CD4-positive, CD25-positive, alpha-beta regulatory T cell (primary cell): ENCODE results near the gene ATP8A1. TPM values are rescaled to one million over a fixed set of nuclear protein-coding genes. Genes with fewer than 3 reads are reported as not detected.

Experiments used
- ATAC-seq, 2 donors: fragments of 150-1000 bp; cut with Tn5 transposase; one replicate each; pipeline ENCODE4 v1.10.0; 2021; ENCODE audit warnings: low read depth in 2 of 2, moderate number of reproducible peaks in 2 of 2, moderate library complexity in 1 of 2
- DNase-seq, 3 donors: peaks; one replicate each; pipeline versions ENCODE4 v3.0.0 to v3.0.0-alpha.2; 2012 to 2022; ENCODE audit warnings: mixed read lengths in 1 of 3
- H3K27ac ChIP-seq: one replicate; pipeline ENCODE4 v1.7.0; 2013; ENCODE audit warnings: mild to moderate bottlenecking, low read length; ENCODE audit not compliant: insufficient read depth, poor library complexity, severe bottlenecking
- H3K27me3 ChIP-seq: one replicate; pipeline ENCODE4 v1.7.0; 2013; ENCODE audit warnings: low read length; ENCODE audit not compliant: control insufficient read depth, insufficient read depth
- H3K36me3 ChIP-seq: one replicate; pipeline ENCODE4 v1.7.0; 2013; ENCODE audit warnings: mild to moderate bottlenecking, low read length, moderate library complexity; ENCODE audit not compliant: control insufficient read depth, insufficient read depth
- H3K4me1 ChIP-seq: 2 replicates; pipeline ENCODE4 v1.7.0; 2013; ENCODE audit warnings: mild to moderate bottlenecking, low read length; ENCODE audit not compliant: insufficient read depth, control insufficient read depth, poor library complexity, severe bottlenecking
- H3K4me3 ChIP-seq: one replicate; pipeline ENCODE4 v1.7.0; 2013; ENCODE audit warnings: low read depth, mild to moderate bottlenecking, low read length, moderate library complexity
- H3K9me3 ChIP-seq, 2 experiments: 1 replicate in 1 of 2; 2 replicates in 1 of 2; pipeline ENCODE4 v1.7.0; 2013; ENCODE audit warnings: low read length in 2 of 2, mild to moderate bottlenecking in 1 of 2, moderate library complexity in 1 of 2; ENCODE audit not compliant: control insufficient read depth in 2 of 2
- H3K27ac Mint-ChIP-seq, 3 donors: one replicate each; pipeline ENCODE4 v1.8.0; 2020 to 2022; ENCODE audit warnings: mild to moderate bottlenecking in 3 of 3, mixed read lengths in 3 of 3, moderate library complexity in 2 of 3
- H3K27me3 Mint-ChIP-seq: one replicate; pipeline ENCODE4 v1.8.0; 2022; ENCODE audit warnings: mild to moderate bottlenecking, mixed read lengths
- H3K36me3 Mint-ChIP-seq: one replicate; pipeline ENCODE4 v1.8.0; 2020; ENCODE audit warnings: mixed read lengths
- H3K4me1 Mint-ChIP-seq, 4 donors: one replicate each; pipeline ENCODE4 v1.8.0; 2020 to 2022; ENCODE audit warnings: mixed read lengths in 4 of 4, mild to moderate bottlenecking in 1 of 4
- H3K4me3 Mint-ChIP-seq, 4 donors: one replicate each; pipeline ENCODE4 v1.8.0; 2020 to 2022; ENCODE audit warnings: mild to moderate bottlenecking in 4 of 4, mixed read lengths in 4 of 4, moderate library complexity in 3 of 4
- H3K9me3 Mint-ChIP-seq, 7 donors: one replicate each; pipeline ENCODE4 v1.8.0; 2020 to 2022; ENCODE audit warnings: mixed read lengths in 7 of 7, mild to moderate bottlenecking in 3 of 7, moderate library complexity in 2 of 7
- polyA plus RNA-seq, 4 donors: library from polyadenylated mRNA; unstranded; fragments of 300-500 nt; fragmentation: Illumina TruSeq; gene quantifications; one replicate each; pipeline ENCODE4 v1.2.3, GENCODE V29; 2021
- total RNA-seq: library from RNA; stranded (reverse); gene quantifications from one replicate; pipeline ENCODE4 v1.2.3, GENCODE V29; 2022

The ATP8A1 gene
- total and polyA plus RNA-seq, 5 donors from 2014 or later, result 6.3 to 49.9 (median 8.1) TPM

- Mint-ChIP-seq H3K4me3 (no peak overlapping the region), H3K9me3 (peaks cover 0 to 4% (median 0%) of the 10 kb centered on the region in 7 donors), H3K36me3 (no peaks in the 10 kb centered on the region), H3K27ac (no peak overlapping the region), H3K27me3 (no peaks in the 10 kb centered on the region), H3K4me1 (no peaks in the 10 kb centered on the region)
- Histone ChIP-seq H3K36me3 (no peaks in the 10 kb centered on the region), H3K27me3 (no peaks in the 10 kb centered on the region), H3K9me3 (no peaks in the 10 kb centered on the region), H3K4me3 (no peak overlapping the region), H3K4me1 (no peaks in the 10 kb centered on the region), H3K27ac (no peak overlapping the region)
- ATAC-seq (no peak), DNase-seq (no peak)
These were observed 289.9 kb downstream of the ATP8A1 start for GRCh38 chr4:42366959-42367358.

- H3K36me3 Mint-ChIP-seq, result no peaks in the 10 kb centered on the region
- ATAC-seq (no peak), DNase-seq (no peak)
- no peaks in the 10 kb centered on the region for H3K4me1 Mint-ChIP-seq
- H3K9me3 Mint-ChIP-seq, result peaks cover 0 to 4% (median 0%) of the 10 kb centered on the region in 7 donors
- H3K4me3 ChIP-seq, result no peak overlapping the region
- H3K4me1 ChIP-seq, result no peaks in the 10 kb centered on the region
- H3K9me3 ChIP-seq, result no peaks in the 10 kb centered on the region
- H3K27ac ChIP-seq, result no peak overlapping the region
- no peak overlapping the region for H3K27ac Mint-ChIP-seq
- no peaks in the 10 kb centered on the region for H3K27me3 ChIP-seq
- no peak overlapping the region for H3K4me3 Mint-ChIP-seq
- H3K36me3 ChIP-seq, result no peaks in the 10 kb centered on the region
- no peaks in the 10 kb centered on the region for H3K27me3 Mint-ChIP-seq
These were observed 292.4 kb downstream of the ATP8A1 start for GRCh38 chr4:42364266-42365053.

- no peak overlapping the region for H3K4me3 Mint-ChIP-seq
- H3K4me1 Mint-ChIP-seq, result no peaks in the 10 kb centered on the region
- H3K4me3 ChIP-seq, result no peak overlapping the region
- no peak overlapping the region for H3K27ac ChIP-seq
- H3K27ac Mint-ChIP-seq, result no peak overlapping the region
- ATAC-seq (no peak), DNase-seq (no peak)
- H3K9me3 ChIP-seq, result no peaks in the 10 kb centered on the region
- peaks cover 0 to 4% (median 2%) of the 10 kb centered on the region in 7 donors for H3K9me3 Mint-ChIP-seq
- H3K36me3 ChIP-seq, result no peaks in the 10 kb centered on the region
- H3K27me3 Mint-ChIP-seq, result peaks cover 5% of the 10 kb centered on the region
- peaks cover 3% of the 10 kb centered on the region for H3K27me3 ChIP-seq
- no peaks in the 10 kb centered on the region for H3K36me3 Mint-ChIP-seq
- H3K4me1 ChIP-seq, result no peaks in the 10 kb centered on the region
These were observed 293.3 kb downstream of the ATP8A1 start for GRCh38 chr4:42363614-42364013.

- no peak overlapping the region for H3K4me3 ChIP-seq
- H3K36me3 Mint-ChIP-seq, result no peaks in the 10 kb centered on the region
- H3K9me3 Mint-ChIP-seq, result peaks cover 0 to 4% (median 2%) of the 10 kb centered on the region in 7 donors
These were observed 294.3 kb downstream of the ATP8A1 start for GRCh38 chr4:42362591-42362990.

GRCh38 chr4:42361456-42361855 lies 295.4 kb downstream of the ATP8A1 start:
- Histone ChIP-seq H3K9me3 (no peaks in the 10 kb centered on the region), H3K27me3 (peaks cover 7% of the 10 kb centered on the region), H3K4me3 (no peak overlapping the region), H3K27ac (no peak overlapping the region), H3K4me1 (no peaks in the 10 kb centered on the region), H3K36me3 (no peaks in the 10 kb centered on the region)
- no peak for DNase-seq
- H3K4me3 Mint-ChIP-seq, result no peak overlapping the region
- ATAC-seq, result no peak
- H3K36me3 Mint-ChIP-seq, result no peaks in the 10 kb centered on the region
- H3K27me3 Mint-ChIP-seq, result peaks cover 14% of the 10 kb centered on the region
- no peak overlapping the region for H3K27ac Mint-ChIP-seq
- no peaks in the 10 kb centered on the region for H3K4me1 Mint-ChIP-seq
- H3K9me3 Mint-ChIP-seq, result peaks cover 0 to 5% (median 0%) of the 10 kb centered on the region in 7 donors

More at GRCh38 chr4:42362591-42362990, 294.3 kb downstream of the ATP8A1 start:
- no peak overlapping the region for H3K27ac Mint-ChIP-seq
- peaks cover 8% of the 10 kb centered on the region for H3K27me3 Mint-ChIP-seq
- no peaks in the 10 kb centered on the region for H3K4me1 Mint-ChIP-seq
- ATAC-seq, result no peak
- Histone ChIP-seq H3K27me3 (peaks cover 7% of the 10 kb centered on the region), H3K27ac (no peak overlapping the region), H3K9me3 (no peaks in the 10 kb centered on the region), H3K4me1 (no peaks in the 10 kb centered on the region), H3K36me3 (no peaks in the 10 kb centered on the region)
- H3K4me3 Mint-ChIP-seq, result no peak overlapping the region
- no peak for DNase-seq

- H3K36me3 ChIP-seq, result no peaks in the 10 kb centered on the region
- no peak overlapping the region for H3K4me3 ChIP-seq
- H3K4me3 Mint-ChIP-seq, result no peak overlapping the region
- no peak overlapping the region for H3K27ac Mint-ChIP-seq
- H3K27ac ChIP-seq, result no peak overlapping the region
- no peaks in the 10 kb centered on the region for H3K4me1 ChIP-seq
- ATAC-seq (no peak), DNase-seq (no peak)
- no peaks in the 10 kb centered on the region for H3K4me1 Mint-ChIP-seq
- no peaks in the 10 kb centered on the region for H3K36me3 Mint-ChIP-seq
- peaks cover 0 to 5% (median 0%) of the 10 kb centered on the region in 7 donors for H3K9me3 Mint-ChIP-seq
- no peaks in the 10 kb centered on the region for H3K9me3 ChIP-seq
- peaks cover 15% of the 10 kb centered on the region for H3K27me3 ChIP-seq
- H3K27me3 Mint-ChIP-seq, result peaks cover 26% of the 10 kb centered on the region
These were observed 296.6 kb downstream of the ATP8A1 start for GRCh38 chr4:42360256-42360669.

GRCh38 chr4:42359711-42360110 lies 297.2 kb downstream of the ATP8A1 start:
- DNase-seq (no peak), ATAC-seq (no peak)
- H3K27ac Mint-ChIP-seq, result no peak overlapping the region
- Histone ChIP-seq H3K4me3 (no peak overlapping the region), H3K4me1 (no peaks in the 10 kb centered on the region), H3K27ac (no peak overlapping the region), H3K9me3 (no peaks in the 10 kb centered on the region), H3K27me3 (peaks cover 15% of the 10 kb centered on the region), H3K36me3 (no peaks in the 10 kb centered on the region)
- peaks cover 0 to 4% (median 0%) of the 10 kb centered on the region in 7 donors for H3K9me3 Mint-ChIP-seq
- no peaks in the 10 kb centered on the region for H3K4me1 Mint-ChIP-seq
- no peaks in the 10 kb centered on the region for H3K36me3 Mint-ChIP-seq
- H3K27me3 Mint-ChIP-seq, result peaks cover 29% of the 10 kb centered on the region
- H3K4me3 Mint-ChIP-seq, result no peak overlapping the region
